A549 (cell line): ENCODE data around the gene TSPAN1.

ENCODE experiments used
- CHD2 ChIP-seq: fragments of 150-350 bp; IDR thresholded peaks from 2 replicates; pipeline ENCODE4 v1.6.1; 2014; ENCODE audit warnings: low read length; ENCODE audit not compliant: partially characterized antibody
- HOXA7 ChIP-seq: fragments of 250-450 bp; sonication (Bioruptor Pico); IDR thresholded peaks from 2 replicates; pipeline ENCODE4 v1.5.0; 2020; ENCODE audit warnings: mild to moderate bottlenecking, moderate library complexity
- TF ChIP-seq, protein P1 (sequence below): fragments of >200 bp; sonication (Bioruptor Twin); formaldehyde crosslinking; IDR thresholded peaks from 3 replicates; pipeline ENCODE4 v1.5.1; 2016

DNA sequence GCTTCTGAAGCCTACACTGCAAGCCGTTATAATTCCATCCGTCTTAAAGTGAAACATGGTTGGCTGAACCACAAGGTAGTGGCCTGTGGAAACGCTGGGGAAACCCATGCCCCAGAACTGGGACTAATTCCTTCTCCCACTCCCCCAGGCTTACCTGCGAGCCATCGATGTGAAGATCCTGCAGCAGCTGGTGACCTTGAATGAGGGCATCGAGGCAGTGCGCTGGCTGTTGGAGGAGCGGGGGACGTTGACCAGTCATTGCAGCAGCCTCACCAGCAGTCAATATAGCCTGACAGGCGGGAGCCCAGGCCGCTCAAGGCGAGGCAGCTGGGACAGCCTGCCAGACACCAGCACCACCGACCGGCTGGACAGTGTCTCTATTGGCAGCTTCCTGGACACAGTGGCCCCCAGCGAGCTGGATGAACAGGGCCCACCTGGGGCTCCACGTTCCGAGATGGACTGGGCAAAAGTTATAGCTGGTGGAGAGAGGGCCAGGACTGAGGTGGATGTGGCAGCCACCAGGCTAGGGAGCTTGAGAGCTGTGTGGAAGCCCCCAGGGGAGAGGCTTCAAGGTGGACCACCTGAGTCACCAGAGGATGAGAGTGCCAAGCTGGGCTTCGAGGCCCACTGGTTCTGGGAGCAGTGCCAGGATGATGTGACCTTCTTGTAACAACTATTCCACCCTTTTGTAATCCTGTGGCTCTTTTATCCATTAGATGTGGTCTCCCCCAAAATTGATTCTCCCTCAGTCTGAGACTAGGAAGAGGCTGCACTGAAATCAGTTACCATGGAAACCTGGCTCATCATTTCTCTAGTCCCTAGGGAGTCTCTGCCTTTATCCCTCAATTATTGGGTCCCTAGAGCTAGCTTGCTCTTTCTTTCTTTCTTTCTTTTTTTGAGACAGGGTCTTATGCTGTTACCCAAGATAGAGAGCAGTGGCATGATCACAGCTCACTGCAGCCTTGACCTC is 44.9 kb downstream of the TSPAN1 start:
- TF ChIP-seq, protein P1, sequence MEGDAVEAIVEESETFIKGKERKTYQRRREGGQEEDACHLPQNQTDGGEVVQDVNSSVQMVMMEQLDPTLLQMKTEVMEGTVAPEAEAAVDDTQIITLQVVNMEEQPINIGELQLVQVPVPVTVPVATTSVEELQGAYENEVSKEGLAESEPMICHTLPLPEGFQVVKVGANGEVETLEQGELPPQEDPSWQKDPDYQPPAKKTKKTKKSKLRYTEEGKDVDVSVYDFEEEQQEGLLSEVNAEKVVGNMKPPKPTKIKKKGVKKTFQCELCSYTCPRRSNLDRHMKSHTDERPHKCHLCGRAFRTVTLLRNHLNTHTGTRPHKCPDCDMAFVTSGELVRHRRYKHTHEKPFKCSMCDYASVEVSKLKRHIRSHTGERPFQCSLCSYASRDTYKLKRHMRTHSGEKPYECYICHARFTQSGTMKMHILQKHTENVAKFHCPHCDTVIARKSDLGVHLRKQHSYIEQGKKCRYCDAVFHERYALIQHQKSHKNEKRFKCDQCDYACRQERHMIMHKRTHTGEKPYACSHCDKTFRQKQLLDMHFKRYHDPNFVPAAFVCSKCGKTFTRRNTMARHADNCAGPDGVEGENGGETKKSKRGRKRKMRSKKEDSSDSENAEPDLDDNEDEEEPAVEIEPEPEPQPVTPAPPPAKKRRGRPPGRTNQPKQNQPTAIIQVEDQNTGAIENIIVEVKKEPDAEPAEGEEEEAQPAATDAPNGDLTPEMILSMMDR, result no peak
- no peak for TF ChIP-seq HOXA7 (CRISPR knock-in tag)
- no peak for TF ChIP-seq CHD2
